GM12878 (cell line): ENCODE data around the gene LOXL3. TPM values are rescaled to one million over a fixed set of nuclear protein-coding genes. Genes with fewer than 3 reads are reported as not detected.

Source experiments
- ATF3 ChIP-seq: IDR thresholded peaks from 2 replicates; pipeline ENCODE4 v1.6.1; 2011; ENCODE audit warnings: low read depth, mild to moderate bottlenecking, low read length, moderate library complexity, borderline replicate concordance; ENCODE audit errors: extremely low read depth
- ATF7 ChIP-seq: fragments of 450-650 bp; IDR thresholded peaks from 2 replicates; pipeline ENCODE4 v1.6.1; 2016; ENCODE audit warnings: low read depth, mild to moderate bottlenecking
- BCL3 ChIP-seq: IDR thresholded peaks from 2 replicates; pipeline ENCODE4 v1.6.1; 2011; ENCODE audit warnings: borderline replicate concordance, low read depth, mild to moderate bottlenecking, moderate library complexity, low read length; ENCODE audit not compliant: insufficient read depth, poor library complexity, severe bottlenecking
- DPF2 ChIP-seq: fragments of 450-650 bp; IDR thresholded peaks from 2 replicates; pipeline ENCODE4 v1.6.1; 2017; ENCODE audit warnings: mild to moderate bottlenecking
- ELK1 ChIP-seq: IDR thresholded peaks from 2 replicates; pipeline ENCODE4 v1.6.1; 2012; ENCODE audit warnings: low read depth, low read length, improper control_type of control experiment
- JUND ChIP-seq: IDR thresholded peaks from 2 replicates; pipeline ENCODE4 v1.6.1; 2012; ENCODE audit warnings: low read depth, mild to moderate bottlenecking, low read length, improper control_type of control experiment, moderate library complexity
- MTA3 ChIP-seq: IDR thresholded peaks from 2 replicates; pipeline ENCODE4 v1.6.1; 2012; ENCODE audit warnings: low read length, inconsistent platforms, borderline replicate concordance
- NFYB ChIP-seq: IDR thresholded peaks from 2 replicates; pipeline ENCODE4 v1.6.1; 2011; ENCODE audit warnings: low read depth, mild to moderate bottlenecking, low read length, improper control_type of control experiment, moderate library complexity; ENCODE audit not compliant: insufficient read depth
- NR2C1 ChIP-seq: fragments of 450-650 bp; IDR thresholded peaks from 2 replicates; pipeline ENCODE4 v1.6.1; 2017; ENCODE audit warnings: antibody characterized with exemption, mild to moderate bottlenecking, moderate library complexity
- PML ChIP-seq: IDR thresholded peaks from 2 replicates; pipeline ENCODE4 v1.6.1; 2012; ENCODE audit warnings: low read length, inconsistent platforms
- RAD51 ChIP-seq: fragments of 450-650 bp; IDR thresholded peaks from 2 replicates; pipeline ENCODE4 v1.6.1; 2016; ENCODE audit warnings: moderate library complexity, mild to moderate bottlenecking, inconsistent platforms
- REST ChIP-seq: IDR thresholded peaks from 2 replicates; pipeline ENCODE4 v1.6.1; 2012; ENCODE audit warnings: mild to moderate bottlenecking, low read depth, low read length
- TARDBP ChIP-seq: IDR thresholded peaks from 2 replicates; pipeline ENCODE4 v1.6.1; 2016; ENCODE audit warnings: borderline replicate concordance
- USF2 ChIP-seq: IDR thresholded peaks from 2 replicates; pipeline ENCODE4 v1.6.1; 2011; ENCODE audit warnings: low read depth, low read length, improper control_type of control experiment, borderline replicate concordance
- ZNF217 ChIP-seq: fragments of 450-650 bp; IDR thresholded peaks from 2 replicates; pipeline ENCODE4 v1.6.1; 2017; ENCODE audit warnings: antibody characterized with exemption, mild to moderate bottlenecking
- ZNF592 ChIP-seq: fragments of 450-650 bp; IDR thresholded peaks from 2 replicates; pipeline ENCODE4 v1.6.1; 2017; ENCODE audit warnings: mild to moderate bottlenecking, moderate library complexity
- ZZZ3 ChIP-seq: IDR thresholded peaks from 2 replicates; pipeline ENCODE4 v1.6.1; 2011; ENCODE audit warnings: low read depth; ENCODE audit not compliant: control insufficient read depth, insufficient read length
- polyA plus RNA-seq, 11 experiments: library from polyadenylated mRNA; depleted of rRNA in 4 of 11; unstranded in 6 of 11; stranded (reverse) in 5 of 11; fragments of >200 nt; fragmentation: Nextera tagmentation in 4 of 11; fragmentation: Illumina TruSeq in 1 of 11; extraction: Ambion mirVana in 4 of 11; extraction: Trizol in 1 of 11; gene quantifications; 1 replicate in 1 of 11; 2 replicates in 10 of 11; pipeline versions ENCODE4 v1.2.1 to v1.2.3, GENCODE V29; 2011 to 2016; ENCODE audit warnings: inconsistent platforms in 2 of 11, missing spikeins in 2 of 11, low read depth in 1 of 11
- total RNA-seq, 4 experiments: library from RNA; depleted of rRNA in 3 of 4; stranded (reverse); fragments of >200 nt in 3 of 4; fragmentation: Illumina TruSeq in 1 of 4; extraction: Trizol in 1 of 4; gene quantifications; 2 replicates each; pipeline versions ENCODE4 v1.2.1 to v1.2.3, GENCODE V29; 2013 to 2021

Gene LOXL3
- total and polyA plus RNA-seq, 10 of the 15 experiments (the other 5 are each of a cell fraction or from before 2014, with no cell fraction given): 6.2 to 40.9 (median 23.3) TPM

GRCh38 chr2:74573747-74574562, 20.2 kb upstream of the LOXL3 start (continued):
- TF ChIP-seq USF2 (no peak), NR2C1 (no peak), ZNF592 (peak; percentile 27; the same call in 1 of the 2 replicates), PML (peak; percentile 63; the same call in 1 of the 2 replicates), NFYB (no peak), REST (no peak), ATF7 (0 out of 2 replicates have a peak, but pooled peaks have one; percentile 17), ZNF217 (no peak), MTA3 (0 out of 2 replicates have a peak, but pooled peaks have one; percentile 41), BCL3 (no peak), TARDBP (no peak), JUND (no peak), ELK1 (no peak), ATF3 (no peak), DPF2 (no peak), ZZZ3 (no peak), RAD51 (no peak)
